SK-N-SH (cell line): ENCODE results near the gene OLFML2A. TPM values are rescaled to one million over a fixed set of nuclear protein-coding genes. Genes with fewer than 3 reads are reported as not detected.

Experiments
- CTCF ChIA-PET: fragments of 300-600, 350-600 bp; formaldehyde crosslinking; extraction: SDS; loops from one replicate; lab custom pipeline; 2021; lab: Yijun Ruan, JAX
- POLR2A ChIA-PET: fragments of 350-600 bp; sonication (Branson Sonifier 250); formaldehyde crosslinking; extraction: SDS; loops from one replicate; lab custom pipeline; 2020; ENCODE audit warnings: antibody characterized with exemption, inconsistent platforms; lab: Yijun Ruan, JAX
- DNase-seq: peaks from one replicate; pipeline ENCODE4 v3.0.0; 2012
- H2AFZ ChIP-seq: fragments of 200-600 bp; sonication (generic); 2 replicates; pipeline ENCODE4 v1.8.1; 2016; ENCODE audit warnings: antibody characterized with exemption, mild to moderate bottlenecking, low read depth
- H3F3A ChIP-seq: fragments of 200-600 bp; sonication (generic); replicated peaks from 2 replicates; pipeline ENCODE3; 2016; ENCODE audit warnings: antibody characterized with exemption, mild to moderate bottlenecking; ENCODE audit not compliant: insufficient read depth
- H3K27ac ChIP-seq, 2 experiments: fragments of 200-500 bp in 1 of 2; fragments of 200-600 bp in 1 of 2; sonication (Bioruptor generic) in 1 of 2; sonication (generic), shearing (Covaris generic) in 1 of 2; 2 replicates each; pipeline versions ENCODE4 v1.5.1 to v1.6.1; 2014 to 2016; ENCODE audit warnings: low read depth in 2 of 2, inconsistent platforms in 1 of 2, low read length in 1 of 2, mild to moderate bottlenecking in 1 of 2, mixed read lengths in 1 of 2
- H3K27me3 ChIP-seq: fragments of 200-600 bp; sonication (generic), shearing (Covaris generic); 2 replicates; pipeline ENCODE4 v1.6.1; 2016; ENCODE audit warnings: mixed run types; ENCODE audit not compliant: insufficient read depth
- H3K36me3 ChIP-seq, 2 experiments: fragments of 200-500 bp in 1 of 2; fragments of 200-600 bp in 1 of 2; sonication (Bioruptor generic) in 1 of 2; sonication (generic) in 1 of 2; replicated peaks in 1 of 2; 2 replicates each; pipeline versions ENCODE3 to v1.5.1; 2014 to 2016; ENCODE audit warnings: low read length in 1 of 2, mild to moderate bottlenecking in 1 of 2; ENCODE audit not compliant: insufficient read depth in 2 of 2, control insufficient read depth in 1 of 2
- H3K4me1 ChIP-seq, 2 experiments: fragments of 200-500 bp in 1 of 2; fragments of 200-600 bp in 1 of 2; sonication (Bioruptor generic) in 1 of 2; sonication (generic), shearing (Covaris generic) in 1 of 2; 2 replicates each; pipeline versions ENCODE4 v1.5.1 to v1.6.1; 2014 to 2016; ENCODE audit warnings: low read depth in 1 of 2, low read length in 1 of 2, mixed run types in 1 of 2; ENCODE audit not compliant: insufficient read depth in 2 of 2, control insufficient read depth in 1 of 2
- H3K4me2 ChIP-seq: fragments of 200-600 bp; sonication (generic), shearing (Covaris generic); 2 replicates; pipeline ENCODE4 v1.6.1; 2017; ENCODE audit warnings: mixed run types
- H3K4me3 ChIP-seq, 2 experiments: fragments of 200-500 bp in 1 of 2; fragments of 200-600 bp in 1 of 2; sonication (Bioruptor generic) in 1 of 2; sonication (generic), shearing (Covaris generic) in 1 of 2; 2 replicates each; pipeline versions ENCODE4 v1.5.1 to v1.8.1; 2014 to 2016; ENCODE audit warnings: low read depth in 2 of 2, inconsistent platforms in 1 of 2, low read length in 1 of 2, mild to moderate bottlenecking in 1 of 2, mixed read lengths in 1 of 2, moderate library complexity in 1 of 2
- H3K79me2 ChIP-seq: fragments of 200-600 bp; sonication (generic); 2 replicates; pipeline ENCODE4 v1.8.1; 2017; ENCODE audit warnings: mild to moderate bottlenecking; ENCODE audit not compliant: insufficient read depth
- H3K9ac ChIP-seq: fragments of 200-600 bp; sonication (generic); 2 replicates; pipeline ENCODE4 v1.6.1; 2017; ENCODE audit warnings: mixed run types
- H3K9me2 ChIP-seq: fragments of 200-600 bp; sonication (generic); 2 replicates; pipeline ENCODE4 v1.6.1; 2017; ENCODE audit warnings: mixed run types
- H3K9me3 ChIP-seq: fragments of 200-600 bp; sonication (generic); 2 replicates; pipeline ENCODE4 v1.6.1; 2017; ENCODE audit warnings: mixed run types, mild to moderate bottlenecking, moderate library complexity
- H4K20me1 ChIP-seq: fragments of 200-600 bp; sonication (generic); 2 replicates; pipeline ENCODE4 v1.6.1; 2017; ENCODE audit warnings: mild to moderate bottlenecking, mixed run types; ENCODE audit not compliant: insufficient read depth
- ELF1 ChIP-seq: IDR thresholded peaks from 2 replicates; pipeline ENCODE4 v1.4.0; 2012
- EZH2phosphoT487 ChIP-seq: fragments of 200-600 bp; sonication (generic); IDR thresholded peaks from 2 replicates; pipeline ENCODE4 v1.6.1; 2017; ENCODE audit warnings: low read depth, mixed run types, mild to moderate bottlenecking, antibody characterized with exemption, moderate library complexity, borderline replicate concordance
- FOXJ3 ChIP-seq: sonication (generic); formaldehyde crosslinking; IDR thresholded peaks from 2 replicates; pipeline ENCODE4 v1.5.1; 2020; ENCODE audit warnings: mild to moderate bottlenecking, missing genetic modification reagents
- MXI1 ChIP-seq: IDR thresholded peaks from 2 replicates; pipeline ENCODE4 v1.6.1; 2012; ENCODE audit warnings: mild to moderate bottlenecking, low read depth, low read length, improper control_type of control experiment
- NFIC ChIP-seq: IDR thresholded peaks from 2 replicates; pipeline ENCODE4 v1.4.0; 2012; ENCODE audit warnings: borderline replicate concordance
- RAD21 ChIP-seq: IDR thresholded peaks from 2 replicates; pipeline ENCODE4 v1.6.1; 2012; ENCODE audit warnings: mild to moderate bottlenecking, low read length
- RXRA ChIP-seq: IDR thresholded peaks from 2 replicates; pipeline ENCODE4 v1.4.0; 2012; ENCODE audit warnings: low read depth, mild to moderate bottlenecking, borderline replicate concordance
- SMC3 ChIP-seq: IDR thresholded peaks from 2 replicates; pipeline ENCODE4 v1.6.1; 2012; ENCODE audit warnings: low read depth, low read length, improper control_type of control experiment
- TCF12 ChIP-seq: IDR thresholded peaks from 2 replicates; pipeline ENCODE4 v1.4.0; 2012
- TEAD4 ChIP-seq: IDR thresholded peaks from 2 replicates; pipeline ENCODE4 v1.4.0; 2012; ENCODE audit warnings: mild to moderate bottlenecking, borderline replicate concordance; ENCODE audit not compliant: insufficient read depth
- WGBS: methylation state at CpG from one replicate; pipeline ENCODE4 v1.1.6; 2017; ENCODE audit warnings: low lambda C conversion rate; 5-methylcytosine and 5-hydroxymethylcytosine counted together
- polyA plus RNA-seq, 3 experiments: library from polyadenylated mRNA; depleted of rRNA; stranded (reverse); fragments of >200 nt; gene quantifications; 2 replicates each; pipeline ENCODE4 v1.2.3, GENCODE V29; 2012
- TF ChIP-seq, protein P1 (sequence below): IDR thresholded peaks from 2 replicates; pipeline ENCODE4 v1.6.1; 2012; ENCODE audit warnings: mild to moderate bottlenecking, low read depth, low read length, moderate library complexity
- TF ChIP-seq, protein P2 (sequence below): fragments of 150-350 bp; IDR thresholded peaks from 2 replicates; pipeline ENCODE4 v1.6.1; 2016; ENCODE audit warnings: mild to moderate bottlenecking, low read depth, low read length

Gene OLFML2A
- polyA plus RNA-seq, 1 of the 3 experiments (the other 2 are of a cell fraction) = 7.7 TPM

DNA sequence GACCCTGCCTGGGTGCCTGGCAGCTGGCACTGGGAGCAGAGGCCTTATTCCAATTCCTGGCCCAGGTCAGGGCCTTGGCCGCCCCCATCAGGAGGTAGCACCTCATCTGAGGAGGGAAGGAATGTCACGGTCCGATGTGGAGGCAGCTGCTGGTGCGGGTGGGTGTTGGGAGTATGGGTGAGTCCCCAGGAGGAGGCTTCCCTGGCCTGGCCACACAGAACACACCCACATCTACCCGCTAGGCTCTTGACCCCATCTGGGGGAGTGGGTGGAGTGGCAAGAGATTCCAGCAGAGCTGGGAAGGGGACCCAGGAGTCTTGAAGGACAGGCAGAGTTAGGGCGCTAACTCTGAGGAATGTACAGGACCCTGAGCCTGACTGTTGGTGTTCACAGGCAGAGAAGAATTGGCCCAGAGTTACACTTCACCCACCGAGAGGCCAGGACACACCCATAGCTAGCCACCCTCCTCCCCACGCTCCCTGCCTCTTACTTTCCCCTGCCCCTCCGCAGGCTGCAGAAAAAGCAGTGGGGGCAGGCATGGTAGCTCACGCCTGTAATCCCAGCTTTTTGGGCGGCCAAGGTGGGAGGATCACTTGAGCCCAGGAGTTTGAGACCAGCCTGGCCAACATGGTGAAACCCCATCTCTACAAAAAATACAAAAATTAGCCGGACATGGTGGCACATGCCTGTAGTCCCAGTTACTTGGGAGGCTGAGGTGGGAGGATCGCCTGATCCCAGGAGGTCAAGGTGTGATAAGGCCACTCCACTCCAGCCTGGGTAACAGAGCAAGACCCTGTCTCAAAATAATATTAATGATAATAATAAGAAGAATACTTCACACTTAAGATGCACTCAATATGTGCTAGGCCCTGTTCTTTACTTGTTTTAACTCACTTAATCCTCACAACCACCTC, 6.0 kb downstream of the OLFML2A start (continued):
- TF ChIP-seq TCF12 = no peak
- no peak for TF ChIP-seq SMC3
- no peak for TF ChIP-seq FOXJ3 (CRISPR knock-in tag)
- TF ChIP-seq RAD21 = no peak
- no peak for TF ChIP-seq EZH2phosphoT487

DNA sequence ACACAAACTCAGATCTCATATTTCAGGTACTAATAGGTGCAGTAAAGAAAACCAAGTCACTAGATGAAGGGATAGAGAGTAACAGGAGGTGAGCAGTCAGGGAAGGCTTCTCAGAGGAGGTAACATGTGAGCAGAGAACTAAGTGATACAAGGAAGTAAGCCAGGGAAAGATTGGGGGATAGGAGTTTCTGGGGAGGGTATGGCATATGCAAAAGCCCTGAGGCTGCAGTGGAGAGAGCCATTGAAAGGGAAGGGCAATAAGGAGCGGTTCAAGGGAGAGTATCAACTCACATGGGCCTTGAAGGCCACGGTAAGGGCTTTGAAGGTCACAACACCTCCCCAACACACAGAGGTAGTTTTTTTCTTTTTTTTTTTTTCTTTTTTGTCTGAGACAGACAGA, 6.9 kb downstream of the OLFML2A start:
- no peak overlapping the region for H3K4me2 ChIP-seq
- no peak for TF ChIP-seq RXRA
- TF ChIP-seq ELF1 = no peak
- TF ChIP-seq EZH2phosphoT487 = no peak
- TF ChIP-seq, protein P1, sequence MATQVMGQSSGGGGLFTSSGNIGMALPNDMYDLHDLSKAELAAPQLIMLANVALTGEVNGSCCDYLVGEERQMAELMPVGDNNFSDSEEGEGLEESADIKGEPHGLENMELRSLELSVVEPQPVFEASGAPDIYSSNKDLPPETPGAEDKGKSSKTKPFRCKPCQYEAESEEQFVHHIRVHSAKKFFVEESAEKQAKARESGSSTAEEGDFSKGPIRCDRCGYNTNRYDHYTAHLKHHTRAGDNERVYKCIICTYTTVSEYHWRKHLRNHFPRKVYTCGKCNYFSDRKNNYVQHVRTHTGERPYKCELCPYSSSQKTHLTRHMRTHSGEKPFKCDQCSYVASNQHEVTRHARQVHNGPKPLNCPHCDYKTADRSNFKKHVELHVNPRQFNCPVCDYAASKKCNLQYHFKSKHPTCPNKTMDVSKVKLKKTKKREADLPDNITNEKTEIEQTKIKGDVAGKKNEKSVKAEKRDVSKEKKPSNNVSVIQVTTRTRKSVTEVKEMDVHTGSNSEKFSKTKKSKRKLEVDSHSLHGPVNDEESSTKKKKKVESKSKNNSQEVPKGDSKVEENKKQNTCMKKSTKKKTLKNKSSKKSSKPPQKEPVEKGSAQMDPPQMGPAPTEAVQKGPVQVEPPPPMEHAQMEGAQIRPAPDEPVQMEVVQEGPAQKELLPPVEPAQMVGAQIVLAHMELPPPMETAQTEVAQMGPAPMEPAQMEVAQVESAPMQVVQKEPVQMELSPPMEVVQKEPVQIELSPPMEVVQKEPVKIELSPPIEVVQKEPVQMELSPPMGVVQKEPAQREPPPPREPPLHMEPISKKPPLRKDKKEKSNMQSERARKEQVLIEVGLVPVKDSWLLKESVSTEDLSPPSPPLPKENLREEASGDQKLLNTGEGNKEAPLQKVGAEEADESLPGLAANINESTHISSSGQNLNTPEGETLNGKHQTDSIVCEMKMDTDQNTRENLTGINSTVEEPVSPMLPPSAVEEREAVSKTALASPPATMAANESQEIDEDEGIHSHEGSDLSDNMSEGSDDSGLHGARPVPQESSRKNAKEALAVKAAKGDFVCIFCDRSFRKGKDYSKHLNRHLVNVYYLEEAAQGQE = no peak
- TF ChIP-seq, protein P2, sequence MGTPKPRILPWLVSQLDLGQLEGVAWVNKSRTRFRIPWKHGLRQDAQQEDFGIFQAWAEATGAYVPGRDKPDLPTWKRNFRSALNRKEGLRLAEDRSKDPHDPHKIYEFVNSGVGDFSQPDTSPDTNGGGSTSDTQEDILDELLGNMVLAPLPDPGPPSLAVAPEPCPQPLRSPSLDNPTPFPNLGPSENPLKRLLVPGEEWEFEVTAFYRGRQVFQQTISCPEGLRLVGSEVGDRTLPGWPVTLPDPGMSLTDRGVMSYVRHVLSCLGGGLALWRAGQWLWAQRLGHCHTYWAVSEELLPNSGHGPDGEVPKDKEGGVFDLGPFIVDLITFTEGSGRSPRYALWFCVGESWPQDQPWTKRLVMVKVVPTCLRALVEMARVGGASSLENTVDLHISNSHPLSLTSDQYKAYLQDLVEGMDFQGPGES = no peak
- TF ChIP-seq MXI1 = no peak
- no peak for TF ChIP-seq TEAD4
- no peak for TF ChIP-seq RAD21
- no peak for TF ChIP-seq SMC3
- TF ChIP-seq NFIC = no peak
- H3K79me2 ChIP-seq = no peaks in the 10 kb centered on the region
- ChIA-PET POLR2A (no interaction called here), CTCF (interaction anchor here (1.8 to 16.2 kb wide), 2 partner anchors 10 to 64 kb away, joined by 6 to 1436 read pairs; partner anchors contain the start of genes ARPC5L, RPL35 and WDR38)
- H3K4me1 ChIP-seq = peaks cover 0 to 10% of the 10 kb centered on the region in 2 experiments; a peak in 2 of 4 replicates
- no peaks in the 10 kb centered on the region for H3K9me2 ChIP-seq
- no peak overlapping the region for H2AFZ ChIP-seq
- no peaks in the 10 kb centered on the region for H3K27me3 ChIP-seq
- H4K20me1 ChIP-seq = no peaks in the 10 kb centered on the region
- H3F3A ChIP-seq = peaks cover 7% of the 10 kb centered on the region
- 91% methylated on average over 2 of the region's 2 CpGs for WGBS
- no peak overlapping the region for H3K9ac ChIP-seq
- DNase-seq = no peak
- no peak overlapping the region for H3K27ac ChIP-seq
- no peaks in the 10 kb centered on the region for H3K9me3 ChIP-seq
- no peak overlapping the region for H3K4me3 ChIP-seq
- no peaks in the 10 kb centered on the region for H3K36me3 ChIP-seq
